BE2C (cell line): ENCODE measurements around the gene ENPP7.

Experiments
- DNase-seq: peaks from one replicate; pipeline ENCODE4 v3.0.0-alpha.2; 2020
- H3K27me3 ChIP-seq: fragments of 250-450 bp; sonication (Bioruptor Pico); 2 replicates; pipeline ENCODE4 v1.5.1; 2020; ENCODE audit warnings: mild to moderate bottlenecking
- H3K36me3 ChIP-seq: fragments of 250-450 bp; sonication (Bioruptor Pico); 2 replicates; pipeline ENCODE4 v1.5.1; 2020; ENCODE audit warnings: mild to moderate bottlenecking
- H3K4me1 ChIP-seq: fragments of 250-450 bp; sonication (Bioruptor Pico); 2 replicates; pipeline ENCODE4 v1.5.1; 2020
- H3K4me3 ChIP-seq: 2 replicates; pipeline ENCODE4 v1.5.1; 2011; ENCODE audit warnings: low read depth, low read length
- H3K9me3 ChIP-seq: fragments of 250-450 bp; sonication (Bioruptor Pico); 2 replicates; pipeline ENCODE4 v1.5.1; 2020
- TF ChIP-seq, protein P1 (sequence below): IDR thresholded peaks from 2 replicates; pipeline ENCODE4 v1.5.1; 2012; ENCODE audit warnings: mild to moderate bottlenecking, low read depth, low read length

Gene ENPP7

DNA sequence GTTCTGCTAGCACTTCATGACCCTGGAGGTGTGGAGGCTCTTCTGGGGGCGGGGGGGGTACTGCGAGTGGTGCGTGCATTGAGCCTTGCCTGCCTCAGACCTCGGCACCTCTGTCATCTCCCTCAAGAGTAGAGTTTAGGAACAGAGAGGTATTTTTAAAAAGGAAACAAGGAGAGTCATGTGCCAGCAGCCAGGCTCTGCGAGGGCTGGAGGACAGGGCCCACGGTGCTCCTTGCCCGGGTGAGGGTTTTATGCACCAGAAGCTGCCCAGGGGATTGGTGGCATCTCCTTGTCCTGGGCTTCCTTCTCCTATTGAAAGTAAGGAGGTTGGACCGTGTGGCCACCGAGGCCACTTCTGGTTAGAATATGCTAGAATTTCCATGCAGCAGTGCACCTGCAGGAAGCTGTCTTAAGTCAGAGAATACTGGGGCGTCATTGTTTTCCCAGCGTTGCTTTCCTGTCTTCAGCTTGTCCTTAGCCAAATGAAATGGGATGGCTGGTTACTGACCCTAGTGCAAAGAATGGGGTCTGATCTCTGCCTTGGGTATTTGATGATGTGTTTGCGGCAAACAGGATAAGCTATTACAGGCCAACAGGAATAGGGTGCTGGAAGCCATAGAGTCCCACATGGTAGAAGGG, 50.4 kb downstream of the ENPP7 start:
- Histone ChIP-seq H3K4me1 (peaks cover 7% of the 10 kb centered on the region), H3K4me3 (no peak overlapping the region), H3K36me3 (peaks cover 47% of the 10 kb centered on the region), H3K9me3 (no peaks in the 10 kb centered on the region), H3K27me3 (no peaks in the 10 kb centered on the region)
- no peak for DNase-seq
- TF ChIP-seq, protein P1, sequence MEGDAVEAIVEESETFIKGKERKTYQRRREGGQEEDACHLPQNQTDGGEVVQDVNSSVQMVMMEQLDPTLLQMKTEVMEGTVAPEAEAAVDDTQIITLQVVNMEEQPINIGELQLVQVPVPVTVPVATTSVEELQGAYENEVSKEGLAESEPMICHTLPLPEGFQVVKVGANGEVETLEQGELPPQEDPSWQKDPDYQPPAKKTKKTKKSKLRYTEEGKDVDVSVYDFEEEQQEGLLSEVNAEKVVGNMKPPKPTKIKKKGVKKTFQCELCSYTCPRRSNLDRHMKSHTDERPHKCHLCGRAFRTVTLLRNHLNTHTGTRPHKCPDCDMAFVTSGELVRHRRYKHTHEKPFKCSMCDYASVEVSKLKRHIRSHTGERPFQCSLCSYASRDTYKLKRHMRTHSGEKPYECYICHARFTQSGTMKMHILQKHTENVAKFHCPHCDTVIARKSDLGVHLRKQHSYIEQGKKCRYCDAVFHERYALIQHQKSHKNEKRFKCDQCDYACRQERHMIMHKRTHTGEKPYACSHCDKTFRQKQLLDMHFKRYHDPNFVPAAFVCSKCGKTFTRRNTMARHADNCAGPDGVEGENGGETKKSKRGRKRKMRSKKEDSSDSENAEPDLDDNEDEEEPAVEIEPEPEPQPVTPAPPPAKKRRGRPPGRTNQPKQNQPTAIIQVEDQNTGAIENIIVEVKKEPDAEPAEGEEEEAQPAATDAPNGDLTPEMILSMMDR, result no peak

DNA sequence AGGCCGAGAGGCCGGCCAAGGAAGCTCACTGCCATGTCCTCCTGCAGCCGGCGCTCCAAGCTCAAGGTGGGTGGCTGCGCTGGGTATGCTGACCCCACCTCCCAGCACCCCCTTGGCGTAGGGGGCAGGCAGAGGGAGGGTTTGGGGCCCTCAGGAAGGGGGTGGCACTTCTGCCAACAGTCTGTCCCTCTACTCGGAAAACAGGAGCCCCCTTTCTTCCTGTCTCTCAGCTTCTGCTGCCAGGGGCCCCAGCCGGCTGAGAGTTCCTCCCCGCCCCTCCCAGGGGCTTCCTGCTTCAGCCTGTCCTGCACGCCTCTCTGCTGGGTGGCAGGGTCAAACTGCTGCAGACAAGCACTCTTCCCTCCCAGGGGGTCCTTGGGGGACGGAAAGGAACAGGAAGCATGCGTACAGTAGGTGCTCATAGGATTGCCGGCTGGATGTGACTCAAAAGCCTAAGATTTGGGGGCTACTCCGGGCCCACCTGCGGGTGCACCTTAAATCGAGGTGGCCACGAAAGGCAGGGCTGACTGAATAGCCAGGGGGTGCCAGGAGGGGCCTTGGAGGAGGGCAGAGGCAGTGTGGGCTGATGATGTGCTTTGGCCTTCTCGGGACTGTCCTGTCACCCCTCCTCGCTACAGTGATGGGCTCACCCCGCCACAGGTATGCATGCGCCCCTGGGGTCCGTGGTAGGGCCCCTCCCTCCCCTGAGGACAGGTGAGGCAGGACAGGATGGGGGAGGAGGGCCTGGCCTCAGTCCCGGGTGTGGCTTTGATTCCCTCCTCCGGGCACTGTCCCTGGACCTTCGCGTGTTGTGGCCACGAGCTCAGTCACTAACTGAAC, 51.2 kb downstream of the ENPP7 start:
- Histone ChIP-seq H3K36me3 (peaks cover 47% of the 10 kb centered on the region), H3K9me3 (no peaks in the 10 kb centered on the region), H3K27me3 (no peaks in the 10 kb centered on the region), H3K4me1 (peaks cover 5% of the 10 kb centered on the region), H3K4me3 (no peak overlapping the region)
- TF ChIP-seq, protein P1, result no peak
- no peak for DNase-seq

DNA sequence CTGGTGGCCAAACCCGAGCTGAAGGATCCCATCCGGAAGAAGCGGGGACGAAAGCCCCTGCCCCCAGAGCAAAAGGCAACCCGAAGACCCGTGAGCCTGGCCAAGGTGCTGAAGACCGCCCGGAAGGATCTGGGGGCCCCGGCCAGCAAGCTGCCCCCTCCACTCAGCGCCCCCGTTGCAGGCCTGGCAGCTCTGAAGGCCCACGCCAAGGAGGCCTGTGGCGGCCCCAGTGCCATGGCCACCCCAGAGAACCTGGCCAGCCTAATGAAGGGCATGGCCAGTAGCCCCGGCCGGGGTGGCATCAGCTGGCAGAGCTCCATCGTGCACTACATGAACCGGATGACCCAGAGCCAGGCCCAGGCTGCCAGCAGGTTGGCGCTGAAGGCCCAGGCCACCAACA, 53.1 kb downstream of the ENPP7 start:
- no peaks in the 10 kb centered on the region for H3K4me1 ChIP-seq
- H3K27me3 ChIP-seq, result no peaks in the 10 kb centered on the region
- DNase-seq, result no peak
- H3K9me3 ChIP-seq, result no peaks in the 10 kb centered on the region
- H3K4me3 ChIP-seq, result no peak overlapping the region
- TF ChIP-seq, protein P1, result no peak
- peaks cover 46% of the 10 kb centered on the region for H3K36me3 ChIP-seq

DNA sequence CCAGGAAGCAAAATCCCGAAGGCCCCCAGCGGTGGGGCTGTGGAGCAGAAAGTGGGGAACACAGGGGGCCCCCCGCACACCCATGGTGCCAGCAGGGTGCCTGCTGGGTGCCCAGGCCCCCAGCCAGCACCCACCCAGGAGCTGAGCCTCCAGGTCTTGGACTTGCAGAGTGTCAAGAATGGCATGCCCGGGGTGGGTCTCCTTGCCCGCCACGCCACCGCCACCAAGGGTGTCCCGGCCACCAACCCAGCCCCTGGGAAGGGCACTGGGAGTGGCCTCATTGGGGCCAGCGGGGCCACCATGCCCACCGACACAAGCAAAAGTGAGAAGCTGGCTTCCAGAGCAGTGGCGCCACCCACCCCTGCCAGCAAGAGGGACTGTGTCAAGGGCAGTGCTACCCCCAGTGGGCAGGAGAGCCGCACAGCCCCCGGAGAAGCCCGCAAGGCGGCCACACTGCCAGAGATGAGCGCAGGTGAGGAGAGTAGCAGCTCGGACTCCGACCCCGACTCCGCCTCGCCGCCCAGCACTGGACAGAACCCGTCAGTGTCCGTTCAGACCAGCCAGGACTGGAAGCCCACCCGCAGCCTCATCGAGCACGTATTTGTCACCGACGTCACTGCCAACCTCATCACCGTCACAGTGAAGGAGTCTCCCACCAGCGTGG, 53.7 kb downstream of the ENPP7 start:
- Histone ChIP-seq H3K36me3 (peaks cover 43% of the 10 kb centered on the region), H3K9me3 (no peaks in the 10 kb centered on the region), H3K4me1 (no peaks in the 10 kb centered on the region), H3K27me3 (no peaks in the 10 kb centered on the region), H3K4me3 (no peak overlapping the region)
- DNase-seq, result no peak
- TF ChIP-seq, protein P1, result no peak

DNA sequence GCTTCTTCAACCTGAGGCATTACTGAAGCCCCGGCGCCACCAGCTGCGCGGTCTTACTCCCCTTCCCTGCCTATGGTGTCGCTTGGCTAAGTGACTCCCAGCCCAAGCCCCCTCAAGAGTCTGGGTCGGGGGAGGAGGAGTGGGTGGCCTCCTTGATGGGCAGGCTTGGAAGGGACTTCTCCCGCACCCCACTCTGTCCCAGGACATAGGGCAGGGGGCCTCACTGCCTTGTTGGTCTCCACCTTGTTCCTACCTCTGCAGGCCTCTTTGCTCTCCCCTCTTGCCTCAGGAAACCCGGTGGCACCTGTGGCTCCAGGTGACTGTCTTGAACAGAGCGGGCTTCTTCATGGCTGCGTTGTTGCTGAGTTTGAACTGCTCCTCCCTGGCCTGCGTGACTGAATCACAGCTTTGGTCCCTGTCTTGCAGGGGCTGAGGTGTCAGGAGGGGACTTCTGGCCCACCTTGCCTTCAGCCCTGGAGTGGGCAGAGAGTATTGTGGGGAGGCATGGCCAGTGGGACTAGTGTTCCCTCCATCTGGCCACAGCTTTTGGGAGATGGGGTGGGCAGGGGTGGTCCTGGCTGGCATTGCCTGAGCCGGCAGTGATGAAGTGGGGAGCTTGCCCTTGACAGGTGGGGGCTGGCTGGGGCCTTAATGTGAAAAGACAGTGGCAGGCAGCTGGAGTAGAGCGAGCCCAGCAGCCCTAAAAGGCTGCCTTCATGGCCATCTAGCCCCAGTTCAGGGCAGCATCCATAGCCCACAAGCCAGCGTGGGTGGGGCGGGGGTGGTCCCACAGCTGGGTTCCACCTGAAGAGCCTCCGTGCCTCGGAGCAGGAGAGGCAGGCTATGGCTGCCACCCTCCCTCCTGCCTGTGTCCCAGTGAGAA, 54.5 kb downstream of the ENPP7 start:
- Histone ChIP-seq H3K4me3 (no peak overlapping the region), H3K9me3 (no peaks in the 10 kb centered on the region), H3K4me1 (peaks cover 3% of the 10 kb centered on the region; the same call in 1 of the 2 replicates), H3K27me3 (peaks cover 4% of the 10 kb centered on the region), H3K36me3 (peaks cover 35% of the 10 kb centered on the region)
- no peak for DNase-seq
- TF ChIP-seq, protein P1, result no peak
